IMR-90 (cell line): ENCODE measurements around the gene ASS1. TPM values are rescaled to one million over a fixed set of nuclear protein-coding genes. Genes with fewer than 3 reads are reported as not detected.

Experiments used
- ATAC-seq: fragments of 200-7000 bp; cut with Tn5 transposase; 2 replicates; pipeline ENCODE4 v1.9.1; 2020; ENCODE audit warnings: low read depth, mild to moderate bottlenecking, moderate library complexity
- BruUV-seq: library from RNA; stranded (reverse); fragments of 400-500 nt; replicated peaks from 2 replicates; lab custom pipeline; 2021; lab: Mats Ljungman, UMichigan
- CTCF ChIA-PET: fragments of 300-600 bp; formaldehyde crosslinking; extraction: SDS; loops from one replicate; lab custom pipeline; 2021; ENCODE audit warnings: antibody characterized with exemption; lab: Yijun Ruan, JAX
- POLR2A ChIA-PET: fragments of 300-600 bp; sonication (Branson Sonifier 250); formaldehyde crosslinking; loops from one replicate; lab custom pipeline; 2022; ENCODE audit warnings: antibody characterized with exemption; ENCODE audit not compliant: unreplicated experiment; lab: Charles Lee
- DNase-seq: peaks from one replicate; pipeline ENCODE4 v3.0.0; 2013
- H2AFZ ChIP-seq: replicated peaks from 2 replicates; pipeline ENCODE3; 2013; ENCODE audit warnings: low read length, mild to moderate bottlenecking; ENCODE audit not compliant: poor library complexity
- H2AK5ac ChIP-seq: 2 replicates; pipeline ENCODE4 v1.6.1; 2013; ENCODE audit warnings: low read depth, low read length, inconsistent platforms
- H2AK9ac ChIP-seq: replicated peaks from 2 replicates; pipeline ENCODE3; 2013; ENCODE audit warnings: mild to moderate bottlenecking, low read depth, low read length, moderate library complexity; ENCODE audit not compliant: poor library complexity
- H2BK120ac ChIP-seq: 2 replicates; pipeline ENCODE4 v1.6.1; 2013; ENCODE audit warnings: low read depth, low read length, inconsistent platforms
- H2BK15ac ChIP-seq: 3 replicates; pipeline ENCODE4 v1.6.1; 2013; ENCODE audit warnings: low read depth, low read length, inconsistent platforms
- H2BK20ac ChIP-seq: 2 replicates; pipeline ENCODE4 v1.6.1; 2013; ENCODE audit warnings: low read depth, mild to moderate bottlenecking, inconsistent platforms, low read length, moderate library complexity
- H2BK5ac ChIP-seq: 2 replicates; pipeline ENCODE4 v1.6.1; 2013; ENCODE audit warnings: mild to moderate bottlenecking, low read depth, low read length, inconsistent platforms; ENCODE audit not compliant: poor library complexity, severe bottlenecking
- H3K14ac ChIP-seq: replicated peaks from 2 replicates; pipeline ENCODE4 v1.6.1; 2013; ENCODE audit warnings: low read depth, low read length, inconsistent platforms
- H3K18ac ChIP-seq: 2 replicates; pipeline ENCODE4 v1.6.1; 2013; ENCODE audit warnings: low read depth, low read length, control low read depth
- H3K23ac ChIP-seq: 2 replicates; pipeline ENCODE4 v1.6.1; 2013; ENCODE audit warnings: low read depth, low read length, inconsistent platforms
- H3K27ac ChIP-seq: 2 replicates; pipeline ENCODE4 v1.5.1; 2013; ENCODE audit warnings: mild to moderate bottlenecking, control low read depth, low read length; ENCODE audit not compliant: insufficient read depth
- H3K27me3 ChIP-seq: 2 replicates; pipeline ENCODE4 v1.6.1; 2013; ENCODE audit warnings: low read length; ENCODE audit not compliant: control insufficient read depth, insufficient read depth
- H3K36me3 ChIP-seq: 2 replicates; pipeline ENCODE4 v1.6.1; 2013; ENCODE audit warnings: low read length, mixed read lengths; ENCODE audit not compliant: control insufficient read depth, insufficient read depth
- H3K4ac ChIP-seq: 2 replicates; pipeline ENCODE4 v1.6.1; 2013; ENCODE audit warnings: low read depth, low read length, inconsistent platforms
- H3K4me1 ChIP-seq: 2 replicates; pipeline ENCODE4 v1.6.1; 2013; ENCODE audit warnings: low read length, mixed read lengths; ENCODE audit not compliant: control insufficient read depth, insufficient read depth
- H3K4me2 ChIP-seq: 2 replicates; pipeline ENCODE4 v1.6.1; 2013; ENCODE audit warnings: low read depth, mild to moderate bottlenecking, control low read depth, low read length, moderate library complexity
- H3K4me3 ChIP-seq: 2 replicates; pipeline ENCODE4 v1.5.1; 2013; ENCODE audit warnings: low read depth, mild to moderate bottlenecking, control low read depth, low read length, moderate library complexity; ENCODE audit not compliant: insufficient read depth
- H3K56ac ChIP-seq: 2 replicates; pipeline ENCODE4 v1.6.1; 2013; ENCODE audit warnings: low read length, inconsistent platforms; ENCODE audit not compliant: insufficient read depth; ENCODE audit errors: extremely low read depth
- H3K79me1 ChIP-seq, 2 experiments: 2 replicates each; pipeline ENCODE4 v1.6.1; 2013; ENCODE audit warnings: low read length in 2 of 2, inconsistent platforms in 1 of 2, low read depth in 1 of 2
- H3K9ac ChIP-seq: 2 replicates; pipeline ENCODE4 v1.6.1; 2013; ENCODE audit warnings: low read depth, low read length, control low read depth
- H3K9me1 ChIP-seq: 2 replicates; pipeline ENCODE4 v1.6.1; 2013; ENCODE audit warnings: low read length, inconsistent platforms; ENCODE audit not compliant: insufficient read depth
- H3K9me3 ChIP-seq: 2 replicates; pipeline ENCODE4 v1.6.1; 2013; ENCODE audit warnings: low read length; ENCODE audit not compliant: control insufficient read depth, insufficient read depth
- H4K20me1 ChIP-seq: 2 replicates; pipeline ENCODE4 v1.6.1; 2013; ENCODE audit warnings: low read length, inconsistent platforms; ENCODE audit not compliant: insufficient read depth
- H4K5ac ChIP-seq: 2 replicates; pipeline ENCODE4 v1.6.1; 2013; ENCODE audit warnings: mild to moderate bottlenecking, low read depth, low read length, control low read depth
- H4K8ac ChIP-seq, 2 experiments: 2 replicates each; pipeline ENCODE4 v1.6.1; 2013; ENCODE audit warnings: low read depth in 2 of 2, low read length in 2 of 2, control low read depth in 1 of 2, inconsistent platforms in 1 of 2
- H4K91ac ChIP-seq: 2 replicates; pipeline ENCODE4 v1.6.1; 2013; ENCODE audit warnings: low read depth, low read length, inconsistent platforms; ENCODE audit not compliant: insufficient read depth
- BHLHE40 ChIP-seq: fragments of 150-350 bp; IDR thresholded peaks from 2 replicates; pipeline ENCODE4 v1.6.1; 2016; ENCODE audit warnings: mild to moderate bottlenecking, low read depth, low read length
- CEBPB ChIP-seq: IDR thresholded peaks from 2 replicates; pipeline ENCODE4 v1.6.1; 2012; ENCODE audit warnings: low read depth, low read length, improper control_type of control experiment
- CHD1 ChIP-seq: IDR thresholded peaks from 2 replicates; pipeline ENCODE4 v1.6.1; 2012; ENCODE audit warnings: low read depth, low read length, improper control_type of control experiment
- CTCF ChIP-seq: conservative IDR thresholded peaks from 2 replicates; pipeline ENCODE4 v1.5.1; 2012; ENCODE audit warnings: mild to moderate bottlenecking, low read depth, low read length, improper control_type of control experiment
- ELK1 ChIP-seq: fragments of 150-350 bp; IDR thresholded peaks from 2 replicates; pipeline ENCODE4 v1.6.1; 2016; ENCODE audit warnings: low read depth, mild to moderate bottlenecking, low read length, moderate library complexity, borderline replicate concordance
- FOS ChIP-seq: fragments of 150-350 bp; IDR thresholded peaks from 2 replicates; pipeline ENCODE4 v1.6.1; 2016; ENCODE audit warnings: low read depth, low read length
- MAFK ChIP-seq: IDR thresholded peaks from 2 replicates; pipeline ENCODE4 v1.6.1; 2012; ENCODE audit warnings: low read depth, low read length, improper control_type of control experiment
- MAZ ChIP-seq: IDR thresholded peaks from 2 replicates; pipeline ENCODE4 v1.6.1; 2012; ENCODE audit warnings: low read depth, mild to moderate bottlenecking, low read length, improper control_type of control experiment, moderate library complexity, borderline replicate concordance
- MXI1 ChIP-seq: IDR thresholded peaks from 2 replicates; pipeline ENCODE4 v1.6.1; 2012; ENCODE audit warnings: low read depth, mild to moderate bottlenecking, low read length, moderate library complexity, borderline replicate concordance
- NFE2L2 ChIP-seq: fragments of 150-350 bp; IDR thresholded peaks from 2 replicates; pipeline ENCODE4 v1.6.1; 2016; ENCODE audit warnings: low read depth, mild to moderate bottlenecking, low read length
- POLR2A ChIP-seq: IDR thresholded peaks from 2 replicates; pipeline ENCODE4 v1.6.1; 2012; ENCODE audit warnings: mild to moderate bottlenecking, low read depth, low read length
- RCOR1 ChIP-seq: IDR thresholded peaks from 2 replicates; pipeline ENCODE4 v1.6.1; 2012; ENCODE audit warnings: mild to moderate bottlenecking, low read length, improper control_type of control experiment; ENCODE audit not compliant: insufficient replicate concordance
- RFX5 ChIP-seq: IDR thresholded peaks from 2 replicates; pipeline ENCODE4 v1.8.0; 2012; ENCODE audit warnings: low read depth, mild to moderate bottlenecking, low read length, moderate library complexity
- SMC3 ChIP-seq: fragments of 150-350 bp; IDR thresholded peaks from 2 replicates; pipeline ENCODE4 v1.6.1; 2016; ENCODE audit warnings: low read depth, mild to moderate bottlenecking, antibody characterized with exemption, low read length, moderate library complexity
- USF2 ChIP-seq: fragments of 150-350 bp; IDR thresholded peaks from 2 replicates; pipeline ENCODE4 v1.6.1; 2017; ENCODE audit warnings: mild to moderate bottlenecking, antibody characterized with exemption, low read length, low read depth
- WGBS, 2 experiments: methylation state at CpG; one replicate each; pipeline versions ENCODE4 v1.1.5 to v1.1.7; 2013; ENCODE audit warnings: missing lambda C conversion rate in 2 of 2; ENCODE audit not compliant: insufficient read length in 1 of 2; ENCODE audit errors: extremely low coverage in 2 of 2; 5-methylcytosine and 5-hydroxymethylcytosine counted together
- dilution Hi-C: fragments of 300-500 bp; cut with HindIII; formaldehyde crosslinking; loops from one replicate; pipeline ENCODE4 v1.14.3; 2018; ENCODE audit warnings: low sequenced_read_pairs; ENCODE audit not compliant: unreplicated experiment
- in situ Hi-C: fragments of 300-500 bp; cut with MboI; formaldehyde crosslinking; loops from 3 replicates; pipeline ENCODE4 v1.14.3; 2019; ENCODE audit warnings: low sequenced_read_pairs, inconsistent platforms, mixed read lengths
- intact Hi-C: fragments of 100-400 bp; cut with micrococcal nuclease; formaldehyde crosslinking; loops from 2 replicates; pipeline ENCODE4 v1.10.0; 2022
- polyA plus RNA-seq, 3 experiments: library from polyadenylated mRNA; depleted of rRNA; stranded (reverse); fragments of >200 nt; gene quantifications; 2 replicates each; pipeline ENCODE4 v1.2.3, GENCODE V29; 2012; ENCODE audit warnings: low replicate concordance in 1 of 3
- total RNA-seq: library from RNA; depleted of rRNA; stranded (reverse); fragments of >200 nt; gene quantifications from 2 replicates; pipeline ENCODE4 v1.2.3, GENCODE V29; 2012

The ASS1 gene
- total and polyA plus RNA-seq, 2 of the 4 experiments (the other 2 are of a cell fraction) = 39.6 to 41.9 TPM

- Histone ChIP-seq H4K20me1 (no peaks in the 10 kb centered on the region), H3K9me3 (peaks cover 1% of the 10 kb centered on the region; the same call in 1 of the 2 replicates), H2AK9ac (no peak overlapping the region), H3K4ac (no peak overlapping the region), H3K27ac (no peak overlapping the region), H4K91ac (no peak overlapping the region), H2BK15ac (no peak overlapping the region), H3K14ac (no peak overlapping the region), H2BK20ac (no peak overlapping the region), H3K9me1 (no peaks in the 10 kb centered on the region), H3K18ac (no peak overlapping the region), H2BK5ac (no peak overlapping the region), H3K36me3 (no peaks in the 10 kb centered on the region), H4K5ac (no peak overlapping the region), H3K56ac (no peak overlapping the region), H4K8ac (no peak overlapping the region), H2AFZ (no peak overlapping the region), H3K23ac (no peak overlapping the region), H3K4me3 (no peak overlapping the region), H3K4me2 (no peak overlapping the region), H3K4me1 (no peaks in the 10 kb centered on the region), H3K79me1 (no peaks in the 10 kb centered on the region), H2BK120ac (no peak overlapping the region), H2AK5ac (no peak overlapping the region), H3K27me3 (peaks cover 44% of the 10 kb centered on the region; the same call in 1 of the 2 replicates), H3K9ac (no peak overlapping the region)
- POLR2A ChIA-PET = no interaction called here
- CTCF ChIA-PET = no interaction called here
- in situ Hi-C loops = no loop called here
- dilution Hi-C loops = no loop called here
- no TSS peak for BruUV-seq
- ATAC-seq (no peak), DNase-seq (no peak)
- WGBS, 2 experiments = 82% methylated on average over 10 of the region's 28 CpGs; no CpG with 5 or more reads in 1 of the 2 experiments
- intact Hi-C loops = no loop called here
- no peak for TF ChIP-seq POLR2A
- no peak for TF ChIP-seq CTCF
- no peak for TF ChIP-seq MAFK
- TF ChIP-seq USF2 = no peak
- TF ChIP-seq MXI1 = no peak
- no peak for TF ChIP-seq SMC3
- TF ChIP-seq BHLHE40 = no peak
- TF ChIP-seq RCOR1 = no peak
- no peak for TF ChIP-seq NFE2L2
- no peak for TF ChIP-seq CEBPB
- TF ChIP-seq ELK1 = no peak
- no peak for TF ChIP-seq MAZ
- no peak for TF ChIP-seq CHD1
- no peak for TF ChIP-seq FOS
- TF ChIP-seq RFX5 = no peak
Measured at GRCh38 chr9:130402645-130403440, 41.9 kb upstream of the ASS1 start.
